ENCODE results near the gene CFAP97D1. TPM values are rescaled to one million over a fixed set of nuclear protein-coding genes. Genes with fewer than 3 reads are reported as not detected.

CFAP97D1 gene
- total and polyA plus RNA-seq, 2 donors (not counting 1 experiment from before 2014, with no cell fraction given), result 0.01 TPM; not detected in 1

DNA sequence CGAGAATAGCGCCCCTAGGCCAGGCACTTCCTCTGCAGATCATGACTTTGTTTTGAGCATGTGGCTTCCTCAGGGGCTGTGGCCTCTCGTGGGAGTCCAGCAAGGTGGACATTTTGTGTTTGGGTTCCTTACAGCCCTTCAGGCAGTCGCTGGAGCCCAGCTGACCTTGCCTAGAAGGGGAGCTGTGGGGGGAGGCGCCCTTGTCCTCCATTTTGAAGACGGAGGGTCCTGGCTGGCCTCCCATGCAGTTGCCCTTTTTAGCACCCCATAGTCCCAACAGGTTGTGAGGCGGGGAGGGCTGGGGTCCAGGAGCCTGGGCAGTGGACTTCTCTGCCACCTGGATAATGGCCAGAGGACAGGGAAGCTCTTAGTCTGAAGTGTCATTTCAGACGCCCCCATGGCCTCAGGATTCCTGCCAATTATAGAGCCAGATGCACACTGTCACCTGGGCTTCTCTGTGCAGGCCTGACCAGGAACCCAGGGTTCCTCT is 23.0 kb upstream of the CFAP97D1 start:
- Mint-ChIP-seq H3K9me3 (ENCODE audit: insufficient read depth) (no peaks in the 10 kb centered on the region), H3K4me1 (no peaks in the 10 kb centered on the region), H3K27me3 (peaks cover 45% of the 10 kb centered on the region), H3K27ac (no peak overlapping the region), H3K4me3 (no peak overlapping the region)
- H4K20me1 ChIP-seq (ENCODE audit: control insufficient read depth, insufficient read depth, low read length, poor library complexity, severe bottlenecking), result no peaks in the 10 kb centered on the region
- no peaks in the 10 kb centered on the region for H3K79me2 ChIP-seq (ENCODE audit: control insufficient read depth, insufficient read depth, low read length)
- H3K27ac ChIP-seq (ENCODE audit: low read length in 2 of 2), result no peak overlapping the region
- H3K4me3 ChIP-seq (ENCODE audit: control extremely low read depth in 1 of 5, extremely low read depth in 1 of 5, insufficient read depth in 1 of 5, low read depth in 2 of 5, low read length in 4 of 5), result no peak overlapping the region
- ATAC-seq (ENCODE audit: low read depth) (no peak), DNase-seq (no peak)
- 81% methylated on average over 8 of the region's 8 CpGs for WGBS (ENCODE audit: insufficient coverage)
- intact Hi-C loops (cut with micrococcal nuclease), result no loop called here
- ChIA-PET CTCF (interaction anchor here (2.0 to 16.1 kb wide), 3 partner anchors 9 to 181 kb away, joined by 6 to 524 read pairs (median 19); no protein-coding TSS in a partner anchor), POLR2A (no interaction called here)
- TF ChIP-seq EZH2 (IDR thresholded peaks at IDR 0.05; ENCODE audit: borderline replicate concordance, insufficient read depth, low read depth, low read length, poor library complexity, severe bottlenecking) (no peak), CTCF (IDR thresholded peaks at IDR 0.05) (no peak)
- H3K9ac ChIP-seq (ENCODE audit: low read length), result no peak overlapping the region
- no peaks in the 10 kb centered on the region for H3K36me3 ChIP-seq (replicated peaks in 1 of 2; ENCODE audit: control extremely low read depth in 1 of 2, control insufficient read depth in 1 of 2, extremely low read depth in 1 of 2, insufficient read depth in 2 of 2, low read length in 1 of 2)
- H3K4me1 ChIP-seq (ENCODE audit: control insufficient read depth in 2 of 2, insufficient read depth in 2 of 2, low read length in 2 of 2), result peaks cover 0 to 5% of the 10 kb centered on the region in 2 donors
- no peak overlapping the region for H3K4me2 ChIP-seq (replicated peaks; ENCODE audit: low read depth, low read length, poor library complexity, severe bottlenecking)
- no peak overlapping the region for H2AFZ ChIP-seq (ENCODE audit: insufficient read depth, low read depth, low read length, poor library complexity, severe bottlenecking)
- H3K9me3 ChIP-seq (ENCODE audit: control extremely low read depth in 1 of 3, control insufficient read depth in 2 of 3, insufficient read depth in 1 of 3, low read length in 2 of 3), result no peaks in the 10 kb centered on the region
- H3K27me3 ChIP-seq (replicated peaks in 1 of 4; ENCODE audit: control extremely low read depth in 1 of 4, control insufficient read depth in 3 of 4, insufficient read depth in 4 of 4, low read length in 3 of 4), result peaks cover 0 to 33% (median 9%) of the 10 kb centered on the region in 4 experiments

DNA sequence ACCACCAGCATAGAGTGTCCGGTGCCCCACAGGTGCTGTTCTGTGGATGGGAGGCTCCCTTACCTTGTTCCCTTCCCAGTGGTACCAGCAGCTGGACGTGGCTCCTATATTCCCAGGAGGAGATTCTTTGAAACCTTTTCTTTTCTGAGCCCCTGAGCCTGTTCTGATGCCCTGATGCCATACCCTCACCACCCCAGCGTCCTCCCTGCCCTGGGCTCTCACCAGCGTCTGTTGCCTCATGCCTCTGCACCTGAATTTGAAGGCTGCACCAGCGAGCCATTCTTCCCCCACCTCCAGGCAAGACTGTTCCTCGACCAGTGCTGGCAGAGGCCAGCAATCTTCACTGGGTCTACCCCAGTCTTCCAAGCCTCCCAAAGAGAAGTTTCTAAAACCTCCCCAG is 22.1 kb upstream of the CFAP97D1 start:
- H3K9me3 ChIP-seq (ENCODE audit: control extremely low read depth in 1 of 3, control insufficient read depth in 2 of 3, insufficient read depth in 1 of 3, low read length in 2 of 3), result no peaks in the 10 kb centered on the region
- no peak for TF ChIP-seq CTCF (IDR thresholded peaks at IDR 0.05)
- no peak for TF ChIP-seq EZH2 (IDR thresholded peaks at IDR 0.05; ENCODE audit: borderline replicate concordance, insufficient read depth, low read depth, low read length, poor library complexity, severe bottlenecking)
- H3K4me3 ChIP-seq (ENCODE audit: control extremely low read depth in 1 of 5, extremely low read depth in 1 of 5, insufficient read depth in 1 of 5, low read depth in 2 of 5, low read length in 4 of 5), result no peak overlapping the region
- WGBS (ENCODE audit: insufficient coverage), result 70% methylated on average over 5 of the region's 6 CpGs
- peaks cover 0 to 33% (median 7%) of the 10 kb centered on the region in 4 experiments for H3K27me3 ChIP-seq (replicated peaks in 1 of 4; ENCODE audit: control extremely low read depth in 1 of 4, control insufficient read depth in 3 of 4, insufficient read depth in 4 of 4, low read length in 3 of 4)
- H4K20me1 ChIP-seq (ENCODE audit: control insufficient read depth, insufficient read depth, low read length, poor library complexity, severe bottlenecking), result no peaks in the 10 kb centered on the region
- H3K9ac ChIP-seq (ENCODE audit: low read length), result no peak overlapping the region
- peaks cover 0 to 5% of the 10 kb centered on the region in 2 donors for H3K4me1 ChIP-seq (ENCODE audit: control insufficient read depth in 2 of 2, insufficient read depth in 2 of 2, low read length in 2 of 2)
- ChIA-PET CTCF (interaction anchor here (3.2 to 16.1 kb wide), 3 partner anchors 9 to 181 kb away, joined by 19 to 524 read pairs (median 153); no protein-coding TSS in a partner anchor), POLR2A (no interaction called here)
- ATAC-seq (ENCODE audit: low read depth) (no peak), DNase-seq (no peak)
- Mint-ChIP-seq H3K27me3 (peaks cover 37% of the 10 kb centered on the region), H3K4me3 (no peak overlapping the region), H3K9me3 (ENCODE audit: insufficient read depth) (no peaks in the 10 kb centered on the region), H3K4me1 (no peaks in the 10 kb centered on the region), H3K27ac (no peak overlapping the region)
- H3K79me2 ChIP-seq (ENCODE audit: control insufficient read depth, insufficient read depth, low read length), result no peaks in the 10 kb centered on the region
- H3K4me2 ChIP-seq (replicated peaks; ENCODE audit: low read depth, low read length, poor library complexity, severe bottlenecking), result no peak overlapping the region
- H2AFZ ChIP-seq (ENCODE audit: insufficient read depth, low read depth, low read length, poor library complexity, severe bottlenecking), result no peak overlapping the region
- H3K36me3 ChIP-seq (replicated peaks in 1 of 2; ENCODE audit: control extremely low read depth in 1 of 2, control insufficient read depth in 1 of 2, extremely low read depth in 1 of 2, insufficient read depth in 2 of 2, low read length in 1 of 2), result no peaks in the 10 kb centered on the region
- no peak overlapping the region for H3K27ac ChIP-seq (ENCODE audit: low read length in 2 of 2)
- intact Hi-C loops (cut with micrococcal nuclease), result no loop called here

Measured in B cell (primary cell).